GM18870 (cell line): Measurements from ENCODE around the gene SLAMF1.

Experiments used
- ATAC-seq: cut with Tn5 transposase; IDR thresholded peaks from one replicate; pipeline ENCODE4 v1.9.1; 2021; ENCODE audit warnings: moderate library complexity; ENCODE audit not compliant: unreplicated experiment

SLAMF1 gene

DNA sequence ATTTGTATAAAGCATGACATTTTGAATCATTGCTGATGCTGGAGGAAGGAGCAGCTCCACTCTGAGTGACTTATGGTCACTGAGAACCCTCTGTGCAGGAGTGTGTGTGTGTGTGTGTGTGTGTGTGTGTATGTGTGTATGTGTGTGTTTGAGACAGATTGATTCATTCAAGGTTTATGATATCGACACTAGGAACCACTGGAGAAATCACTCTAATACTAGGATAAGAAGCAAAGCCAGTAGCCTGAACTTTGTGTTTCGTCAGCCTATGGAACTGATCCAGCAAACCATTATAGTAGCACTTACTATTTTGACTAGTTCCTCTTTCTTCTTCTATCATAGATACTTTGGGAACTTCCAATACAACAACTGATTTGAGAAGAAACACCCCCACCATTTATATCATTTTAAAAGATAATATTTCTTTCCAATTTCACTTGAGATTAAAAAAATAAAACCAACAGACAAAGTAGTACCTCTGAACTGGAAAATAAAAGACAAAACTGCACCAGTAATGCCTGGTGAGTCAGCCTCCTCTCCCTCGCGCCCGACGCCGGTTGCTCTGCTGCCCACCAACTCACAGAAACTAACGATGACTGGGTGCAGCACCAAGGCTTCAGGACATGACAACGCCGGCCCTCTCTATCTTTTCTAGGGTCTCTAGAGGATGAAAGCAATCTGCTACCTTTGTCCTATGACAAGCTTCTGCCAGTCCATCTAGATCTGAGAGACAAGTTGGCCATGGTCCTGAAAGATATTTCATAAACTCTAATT, 20.9 kb downstream of the SLAMF1 start:
- no peak for ATAC-seq

DNA sequence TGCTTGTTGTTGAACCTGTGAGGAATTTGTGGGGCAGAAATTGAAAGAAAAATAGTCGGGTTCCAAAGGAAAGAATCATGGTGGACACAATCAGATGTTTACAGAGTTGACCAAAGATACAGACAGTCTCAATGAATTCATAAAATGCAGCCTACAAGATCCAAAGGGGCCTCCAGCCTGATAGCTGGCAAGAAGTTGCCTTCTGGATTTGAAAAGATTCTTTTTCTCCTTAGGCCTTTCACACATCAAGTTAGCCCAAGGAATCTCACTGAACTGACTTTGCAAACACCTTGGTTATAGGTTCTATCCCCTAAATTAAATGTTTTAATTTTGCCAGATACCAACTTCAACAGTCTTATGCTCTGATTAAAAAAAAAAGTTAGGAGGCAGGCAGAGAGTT, 21.5 kb downstream of the SLAMF1 start:
- ATAC-seq: no peak

DNA sequence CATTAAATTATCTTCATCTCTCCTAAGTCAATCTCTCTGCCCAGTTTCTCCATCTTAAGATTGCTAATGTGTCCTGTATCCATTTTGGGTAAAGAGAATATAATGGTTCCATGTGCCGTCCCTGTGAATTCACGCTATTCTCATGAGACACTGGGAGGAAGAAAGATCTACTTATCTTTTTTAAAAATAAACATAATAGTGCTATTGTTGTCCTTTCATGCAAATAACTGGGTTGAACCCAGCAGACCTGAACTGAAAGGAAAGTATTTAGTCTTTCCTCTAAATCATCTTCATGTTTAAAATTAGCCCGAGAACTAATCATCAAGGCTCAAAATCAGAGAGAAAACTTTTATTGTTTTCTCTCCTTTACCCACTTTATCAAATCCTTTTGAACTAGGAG, 22.4 kb downstream of the SLAMF1 start:
- ATAC-seq: no peak

DNA sequence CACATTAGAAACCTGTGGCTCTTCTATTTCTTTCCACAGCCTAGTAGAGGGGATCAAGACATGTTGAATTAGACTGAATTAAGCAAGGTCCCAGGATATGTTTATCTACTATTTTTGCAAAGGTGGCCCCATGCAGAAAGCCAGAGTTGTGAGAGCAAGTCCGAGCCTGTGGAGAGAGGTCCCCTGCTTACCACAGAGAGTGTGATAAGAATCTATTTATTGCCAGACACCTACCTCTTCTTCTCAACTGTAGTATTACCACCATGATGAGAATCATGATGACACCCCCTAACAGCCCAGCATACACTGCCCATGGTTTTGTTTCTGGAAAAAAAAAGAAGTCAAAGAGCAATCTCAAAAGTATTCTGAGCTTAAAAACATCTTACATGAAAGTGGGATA, 23.0 kb downstream of the SLAMF1 start:
- ATAC-seq: peak; percentile 24

DNA sequence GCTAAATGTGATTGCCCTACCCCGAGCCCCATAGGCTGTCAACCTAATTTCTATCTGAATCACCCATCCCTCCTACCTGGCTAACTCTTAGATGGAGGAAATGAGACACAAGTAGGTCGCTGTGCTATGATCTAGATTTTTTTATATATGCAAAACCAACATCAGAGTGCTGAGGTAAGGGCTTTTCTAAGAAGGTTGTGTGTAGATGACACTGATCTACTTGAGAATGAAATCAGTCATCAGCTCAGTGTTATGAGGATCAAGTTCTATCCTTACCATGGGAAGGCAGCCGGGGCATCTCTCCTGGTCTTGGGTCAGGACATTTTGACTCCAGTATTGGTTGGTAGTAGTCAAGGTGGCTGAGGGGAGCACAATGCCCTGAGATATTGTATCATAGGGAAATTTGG, 23.6 kb downstream of the SLAMF1 start:
- no peak for ATAC-seq

DNA sequence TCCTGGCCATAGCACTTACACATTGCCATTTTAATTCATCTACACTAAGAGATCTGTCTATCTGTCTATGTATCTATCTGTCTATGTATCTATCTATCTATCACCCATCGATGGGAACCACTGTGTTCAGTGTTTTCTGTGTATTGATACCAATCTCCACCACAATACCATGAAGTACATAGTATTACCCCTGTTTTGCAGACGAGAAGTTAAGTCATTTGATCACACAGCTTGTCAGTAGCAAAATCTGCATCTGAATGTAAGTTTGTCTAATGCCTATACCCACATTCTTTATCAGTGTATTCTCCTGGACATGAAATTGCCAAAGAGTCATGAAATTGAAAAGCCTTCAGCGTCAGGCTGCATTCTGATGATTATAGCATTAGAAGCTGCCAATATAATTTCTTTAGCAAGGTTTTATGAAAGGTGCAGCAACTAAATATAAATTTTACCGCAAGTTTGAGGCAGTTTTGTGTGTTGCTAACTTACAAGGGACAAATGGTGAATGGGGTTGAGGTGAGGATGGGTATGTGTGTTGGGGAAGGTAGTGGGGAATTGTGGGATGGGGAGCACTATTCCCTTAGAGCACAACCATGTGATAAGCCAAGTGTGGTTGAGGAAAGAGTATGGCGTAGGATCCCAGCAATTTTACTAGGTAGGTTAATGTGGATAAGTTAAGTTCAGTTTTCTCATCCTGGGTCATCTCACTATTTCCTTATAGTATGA, 24.2 kb downstream of the SLAMF1 start:
- ATAC-seq: no peak

DNA sequence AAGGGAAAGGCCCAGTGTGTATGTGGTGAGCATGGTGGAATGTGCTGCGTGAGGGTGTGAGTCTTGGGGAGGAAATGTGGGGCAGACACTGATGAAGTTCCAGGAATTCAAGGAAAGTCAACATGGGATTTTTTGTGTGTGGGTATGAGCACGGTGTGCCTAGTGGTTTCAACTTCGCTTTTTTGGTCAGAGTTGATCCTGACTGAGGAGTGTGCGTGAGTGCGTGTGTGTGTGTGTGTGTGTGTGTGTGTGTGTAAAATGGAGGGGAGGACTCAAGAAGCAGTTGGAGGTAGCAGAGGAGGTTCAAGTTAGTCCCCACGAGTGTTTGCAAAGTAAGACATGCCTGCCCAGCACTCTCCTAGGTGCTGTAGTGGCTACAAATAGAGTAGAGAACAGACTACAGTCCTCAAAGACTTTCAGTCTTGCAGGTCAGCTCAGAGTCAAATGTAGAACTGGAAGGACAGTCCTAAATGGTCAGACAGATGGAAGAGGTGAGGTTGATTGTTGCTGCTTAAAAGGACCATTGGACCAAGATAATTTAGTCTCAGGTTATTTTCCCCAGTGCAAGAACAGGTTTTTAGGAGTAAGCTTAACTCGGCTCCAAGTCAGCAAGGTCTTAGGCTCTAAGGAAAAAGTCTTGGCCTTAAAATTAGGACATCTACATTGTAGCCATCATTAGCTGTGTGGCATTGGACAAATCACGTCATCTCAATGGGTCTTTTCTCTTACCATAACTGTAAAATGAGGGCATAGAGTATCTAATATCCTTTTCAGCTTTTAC, 25.0 kb downstream of the SLAMF1 start:
- no peak for ATAC-seq

DNA sequence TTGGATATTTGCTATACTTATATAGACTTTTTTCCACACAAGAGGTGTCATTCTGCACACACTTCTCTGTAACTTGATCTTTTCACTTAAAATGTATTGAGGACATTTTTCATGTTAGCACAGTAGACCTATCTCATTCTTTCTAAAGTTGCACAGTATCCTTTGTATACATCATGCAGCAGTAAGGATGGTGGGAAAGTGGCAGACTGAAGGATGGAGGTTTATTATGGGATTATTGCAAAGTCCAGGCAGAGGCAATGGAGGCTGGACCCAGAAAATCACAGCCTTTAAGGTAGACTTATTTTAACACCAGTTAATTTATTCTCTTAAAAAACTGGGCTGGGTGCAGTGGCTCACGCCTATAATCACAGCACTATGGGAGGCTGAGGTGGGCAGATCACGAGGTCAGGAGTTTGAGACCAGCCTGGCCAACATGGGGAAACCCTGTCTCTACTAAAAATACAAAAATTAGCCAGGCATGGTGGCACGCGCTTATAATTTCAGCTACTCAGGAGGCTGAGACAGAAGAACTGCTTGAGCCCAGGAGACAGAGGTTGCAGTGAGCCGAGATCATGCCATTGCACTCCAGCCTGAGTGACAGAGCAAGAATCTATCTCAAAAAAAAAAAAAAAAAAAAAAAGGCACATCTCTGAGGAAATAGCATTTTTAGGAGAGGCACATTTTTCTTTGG, 25.8 kb downstream of the SLAMF1 start:
- no peak for ATAC-seq

DNA sequence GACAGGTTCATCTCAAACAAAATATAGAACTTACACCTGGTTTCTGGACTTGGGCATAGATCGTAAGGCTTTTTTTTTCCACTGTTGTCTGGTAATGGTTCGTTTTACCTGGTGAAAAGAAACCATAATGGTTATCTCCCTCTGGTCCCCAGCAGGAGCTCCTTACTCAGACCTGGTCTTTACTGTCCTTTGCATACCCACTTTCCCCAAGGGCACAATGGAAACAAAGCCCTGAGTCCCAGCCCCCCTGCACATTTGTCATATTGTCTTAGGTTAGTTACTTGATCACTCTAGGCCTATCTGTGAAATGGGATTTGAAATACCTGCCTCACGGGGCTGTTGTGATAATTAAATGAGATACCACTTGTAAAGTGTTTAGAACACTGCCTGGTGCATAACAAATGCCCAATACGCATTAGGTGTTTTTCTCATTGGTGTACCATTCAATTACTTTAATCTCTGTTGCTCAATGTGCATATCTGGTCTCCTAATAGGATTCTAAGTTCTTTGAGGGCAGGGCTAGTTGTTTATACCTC, 27.0 kb downstream of the SLAMF1 start:
- ATAC-seq: no peak

DNA sequence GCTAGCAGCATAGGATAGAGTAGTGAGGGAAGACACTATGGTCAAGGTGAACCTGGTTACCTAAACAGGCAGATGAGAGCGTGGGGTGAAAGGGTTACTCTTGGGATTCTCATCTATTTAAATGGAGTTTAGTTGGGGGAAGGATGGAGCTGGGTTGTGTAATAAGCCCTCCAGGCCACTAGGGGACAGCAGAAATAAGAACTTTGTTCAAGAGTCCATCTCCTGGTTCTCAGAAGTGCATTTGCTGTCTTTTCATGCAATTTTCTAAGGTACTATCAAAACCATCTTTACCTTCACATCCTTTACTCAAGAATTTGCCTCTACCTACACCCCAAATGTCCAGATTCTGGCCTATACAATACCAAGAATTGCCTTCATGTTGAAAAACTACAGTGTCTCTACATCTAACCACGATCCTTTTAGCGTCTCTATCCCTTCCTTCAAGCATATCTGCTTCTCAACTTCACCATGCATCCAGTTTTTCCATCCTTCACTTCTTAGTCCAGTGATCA, 28.0 kb downstream of the SLAMF1 start:
- ATAC-seq: no peak

DNA sequence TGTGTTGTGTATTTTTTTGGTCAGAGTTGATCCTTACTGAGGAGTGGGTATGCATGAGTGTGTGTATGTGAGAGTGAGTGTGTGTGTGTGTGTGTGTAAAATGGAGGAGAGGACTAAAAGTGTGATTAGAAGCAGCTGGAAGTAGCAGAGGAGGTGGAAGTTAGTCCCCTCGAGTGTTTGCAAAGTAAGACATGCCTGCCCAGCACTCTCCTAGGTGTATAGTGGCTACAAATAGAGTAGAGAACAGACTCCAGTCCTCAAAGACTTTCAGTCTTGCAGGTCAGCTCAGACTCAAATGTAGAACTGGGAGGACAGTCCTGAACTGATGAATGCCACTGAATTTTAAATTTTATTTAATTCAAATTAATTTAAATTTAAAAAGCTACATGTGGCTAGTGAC, 28.5 kb downstream of the SLAMF1 start:
- no peak for ATAC-seq

DNA sequence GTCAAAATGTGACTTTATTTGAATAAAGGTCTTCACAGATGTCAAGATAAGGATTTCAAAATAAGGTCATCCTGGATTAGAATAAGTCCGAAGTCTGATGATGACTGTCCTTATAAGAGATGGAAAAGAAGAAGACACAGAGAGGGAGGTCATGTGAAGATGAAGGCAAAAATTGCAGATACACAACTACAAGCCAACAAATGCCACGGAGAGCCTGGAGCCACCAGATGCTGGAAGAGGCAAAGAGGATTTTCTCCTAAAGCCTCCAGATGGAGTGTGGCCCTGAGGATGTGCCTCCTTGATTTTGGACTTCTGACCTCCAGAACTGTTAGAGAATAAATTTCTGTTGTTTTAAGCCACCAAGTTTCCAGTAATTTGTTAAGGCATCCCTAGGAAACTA, 31.2 kb downstream of the SLAMF1 start:
- no peak for ATAC-seq

DNA sequence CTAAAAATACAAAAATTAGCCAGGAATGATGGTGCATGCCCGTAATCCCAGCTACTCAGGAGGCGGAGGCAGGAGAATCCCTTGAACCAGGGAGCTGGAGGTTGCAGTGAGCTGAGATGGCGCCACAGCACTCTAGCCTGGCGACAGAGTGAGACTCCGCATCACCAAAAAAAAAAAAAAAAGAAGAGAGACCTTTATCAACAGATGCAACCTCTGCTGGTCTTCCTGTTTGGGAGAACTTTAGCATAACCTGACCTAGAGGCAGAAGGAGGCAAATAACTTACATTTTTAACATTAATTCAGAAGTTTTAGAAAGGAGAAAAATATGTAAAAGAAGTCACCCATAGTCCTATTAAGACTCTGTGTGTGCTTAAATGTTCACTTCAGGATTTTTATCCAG, 32.4 kb downstream of the SLAMF1 start:
- no peak for ATAC-seq

DNA sequence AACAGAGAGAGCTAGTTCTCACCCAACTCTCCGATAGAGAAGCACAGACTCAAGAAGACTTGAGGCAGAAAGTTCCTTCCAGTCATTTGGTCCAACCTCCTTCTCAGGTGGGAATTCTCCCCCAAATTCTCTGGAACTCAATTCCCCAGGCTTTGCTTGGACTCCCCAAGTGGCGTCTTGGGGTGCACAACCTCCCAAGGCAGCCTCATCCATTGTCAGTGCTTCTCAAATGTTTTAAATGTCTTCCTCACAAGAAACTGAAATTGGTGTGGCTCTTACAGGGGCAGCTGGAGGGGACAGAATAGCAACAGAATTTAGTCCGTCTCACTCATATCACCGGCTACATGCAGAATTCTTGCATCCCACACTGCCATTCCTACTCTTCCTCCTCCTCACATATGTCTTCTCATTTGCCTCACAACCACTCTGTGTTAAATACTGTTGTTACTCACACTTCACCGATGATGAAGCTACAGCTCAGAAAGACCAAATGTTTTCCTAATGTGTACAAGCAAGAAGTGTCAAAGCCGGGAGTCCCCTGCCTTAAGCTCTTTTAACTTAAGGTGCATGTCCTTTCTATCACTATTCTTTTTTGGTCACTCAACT, 34.1 kb downstream of the SLAMF1 start:
- ATAC-seq: no peak

DNA sequence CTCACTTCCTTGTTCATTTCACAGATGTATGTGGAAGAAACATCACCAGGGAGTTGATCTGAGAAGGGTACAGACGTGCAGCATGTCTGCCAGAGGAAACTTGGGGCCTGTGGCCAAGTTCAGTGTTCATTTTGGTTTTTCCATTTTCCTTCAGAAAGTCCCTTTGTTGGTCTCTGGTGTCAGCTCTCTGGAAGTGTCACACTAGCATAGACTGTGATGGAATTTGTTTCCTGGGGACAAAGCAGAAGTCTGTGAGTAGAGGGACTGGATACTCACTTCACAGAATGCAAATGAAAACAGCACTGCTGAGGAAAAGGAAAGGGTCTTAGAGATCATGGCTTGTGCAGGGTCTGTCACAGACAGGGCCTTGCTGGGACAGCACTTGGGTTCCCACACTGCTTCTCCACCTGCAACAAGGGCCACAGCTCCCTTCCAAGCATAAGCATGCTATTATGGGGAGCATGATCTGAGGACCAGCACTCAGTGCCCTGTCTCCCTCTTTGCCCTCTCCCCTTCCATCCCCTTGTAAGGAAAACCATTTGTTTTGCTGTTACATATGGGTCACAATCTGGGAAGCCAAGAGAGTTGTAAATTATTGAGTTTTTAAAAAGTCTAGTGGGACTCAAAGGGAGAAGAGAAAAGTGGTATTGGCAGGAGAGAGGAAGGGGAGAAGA, 36.1 kb downstream of the SLAMF1 start:
- ATAC-seq: no peak

DNA sequence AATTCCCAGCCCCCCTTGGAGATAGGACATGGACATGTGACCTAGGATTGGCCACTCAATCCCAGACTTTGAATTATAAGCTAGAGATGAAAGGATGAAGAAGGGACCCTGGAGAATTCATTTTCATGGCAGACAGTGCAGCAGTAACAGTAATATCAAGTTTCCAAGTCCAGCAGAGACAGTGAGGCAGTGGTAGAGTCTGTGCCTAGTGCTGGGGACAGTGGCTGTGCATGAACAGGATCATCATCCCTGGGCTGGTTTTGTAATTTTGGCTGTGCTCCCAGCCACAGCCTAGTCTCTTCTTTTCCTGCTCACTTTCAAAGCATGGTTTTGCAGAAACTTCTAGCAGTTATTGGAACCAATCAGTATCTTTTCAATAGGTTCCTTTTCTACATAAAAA, 37.9 kb downstream of the SLAMF1 start:
- ATAC-seq: no peak

DNA sequence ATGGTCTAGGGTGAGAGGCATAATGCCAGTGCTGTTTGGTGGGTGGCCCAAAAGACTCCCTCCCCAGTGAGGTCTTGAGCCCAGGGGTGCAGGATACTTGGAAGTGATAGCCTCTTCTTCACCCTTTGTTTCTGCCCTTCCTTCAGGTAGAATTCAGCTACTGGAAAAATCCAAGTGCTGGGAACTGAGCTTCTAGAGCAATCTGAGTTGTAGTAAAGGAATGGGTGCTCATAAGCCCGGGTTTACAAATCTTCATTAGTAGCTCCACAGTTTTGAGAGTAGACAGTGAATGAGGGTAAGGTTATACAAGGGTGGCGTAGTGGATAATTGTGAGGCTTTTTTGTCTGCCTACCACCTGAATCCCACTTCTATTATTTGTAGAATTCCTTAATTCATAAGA, 38.3 kb downstream of the SLAMF1 start:
- no peak for ATAC-seq

DNA sequence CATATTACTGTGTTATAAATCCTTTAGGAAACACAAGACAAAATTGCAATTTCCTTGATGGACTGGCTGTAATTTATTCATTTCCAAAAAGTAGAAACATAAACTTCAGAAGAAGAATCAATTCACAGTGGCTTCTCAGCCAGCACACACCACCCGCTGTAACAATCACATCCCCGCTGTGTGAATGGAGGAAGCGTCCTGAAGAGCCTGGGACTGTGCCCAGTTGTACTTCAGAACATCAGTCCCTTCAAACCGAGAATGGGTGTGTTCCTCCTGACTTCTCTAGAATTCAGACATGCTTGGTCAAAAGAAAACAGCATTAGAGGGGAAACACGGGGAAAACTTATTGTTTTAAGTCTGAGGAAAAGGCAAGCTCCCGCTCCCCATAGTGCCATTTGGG, 38.8 kb downstream of the SLAMF1 start:
- ATAC-seq: no peak

DNA sequence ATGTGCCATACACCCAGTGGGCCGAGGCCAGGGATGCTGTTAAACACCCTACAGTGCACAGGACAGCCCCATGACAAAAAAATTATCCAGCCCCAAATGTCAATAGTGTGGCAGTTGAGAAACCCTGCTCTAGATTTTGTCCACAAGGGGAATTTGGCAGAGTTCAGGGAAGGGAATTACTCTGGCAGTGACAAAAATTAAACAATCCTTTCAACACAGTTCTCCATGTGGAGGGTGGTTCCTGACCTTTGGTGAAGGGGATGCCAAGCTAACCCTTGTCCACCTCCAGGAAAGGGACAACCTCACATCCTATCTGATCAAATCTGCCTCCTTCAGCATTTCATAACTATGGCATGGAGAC, 39.2 kb downstream of the SLAMF1 start:
- no peak for ATAC-seq
